Hematopoietic multipotent progenitor cell treated with erythropoietin and hydrocortisone succinate and interleukin-3 and kit ligand, for 15 days (in vitro differentiated cells): ENCODE results near the gene DOCK4.

Source experiments
- DNase-seq: peaks from one replicate; pipeline ENCODE4 v3.0.0-alpha.2; 2015; ENCODE audit warnings: low spot score

DOCK4 gene

GRCh38 chr7:112006071-112006470, 200.1 kb downstream of the DOCK4 start:
- no peak for DNase-seq

GRCh38 chr7:112005205-112005775, 200.9 kb downstream of the DOCK4 start:
- no peak for DNase-seq

GRCh38 chr7:112001091-112001826, 204.9 kb downstream of the DOCK4 start:
- no peak for DNase-seq

- DNase-seq = no peak
Measured at GRCh38 chr7:111998326-111998725, 207.9 kb downstream of the DOCK4 start.

- no peak for DNase-seq
Measured at GRCh38 chr7:111997546-111997945, 208.7 kb downstream of the DOCK4 start.

- no peak for DNase-seq
Measured at GRCh38 chr7:111992601-111993000, 213.6 kb downstream of the DOCK4 start.

GRCh38 chr7:111990643-111991042, 215.6 kb downstream of the DOCK4 start:
- DNase-seq = no peak

- DNase-seq = no peak
Measured at GRCh38 chr7:111987886-111988285, 218.3 kb downstream of the DOCK4 start.

GRCh38 chr7:111987115-111987826, 218.9 kb downstream of the DOCK4 start:
- no peak for DNase-seq

GRCh38 chr7:111986601-111987000, 219.6 kb downstream of the DOCK4 start:
- no peak for DNase-seq

- DNase-seq = no peak
Measured at GRCh38 chr7:111985798-111986197, 220.4 kb downstream of the DOCK4 start.

GRCh38 chr7:111982804-111983203, 223.4 kb downstream of the DOCK4 start:
- no peak for DNase-seq

GRCh38 chr7:111982133-111982532, 224.1 kb downstream of the DOCK4 start:
- DNase-seq = no peak

GRCh38 chr7:111980725-111981124, 225.5 kb downstream of the DOCK4 start:
- DNase-seq = no peak

- no peak for DNase-seq
Measured at GRCh38 chr7:111975346-111975745, 230.9 kb downstream of the DOCK4 start.

- DNase-seq = no peak
Measured at GRCh38 chr7:111960984-111961383, 245.2 kb downstream of the DOCK4 start.

- DNase-seq = no peak
Measured at GRCh38 chr7:111958896-111959295, 247.3 kb downstream of the DOCK4 start.

GRCh38 chr7:111958431-111958830, 247.8 kb downstream of the DOCK4 start:
- no peak for DNase-seq

- no peak for DNase-seq
Measured at GRCh38 chr7:111955616-111956015, 250.6 kb downstream of the DOCK4 start.

- DNase-seq = no peak
Measured at GRCh38 chr7:111954474-111955381, 251.5 kb downstream of the DOCK4 start.

- no peak for DNase-seq
Measured at GRCh38 chr7:111954056-111954455, 252.1 kb downstream of the DOCK4 start.

- DNase-seq = no peak
Measured at GRCh38 chr7:111953611-111954010, 252.6 kb downstream of the DOCK4 start.
